ENCODE results near the gene C19orf85.

Gene C19orf85

DNA sequence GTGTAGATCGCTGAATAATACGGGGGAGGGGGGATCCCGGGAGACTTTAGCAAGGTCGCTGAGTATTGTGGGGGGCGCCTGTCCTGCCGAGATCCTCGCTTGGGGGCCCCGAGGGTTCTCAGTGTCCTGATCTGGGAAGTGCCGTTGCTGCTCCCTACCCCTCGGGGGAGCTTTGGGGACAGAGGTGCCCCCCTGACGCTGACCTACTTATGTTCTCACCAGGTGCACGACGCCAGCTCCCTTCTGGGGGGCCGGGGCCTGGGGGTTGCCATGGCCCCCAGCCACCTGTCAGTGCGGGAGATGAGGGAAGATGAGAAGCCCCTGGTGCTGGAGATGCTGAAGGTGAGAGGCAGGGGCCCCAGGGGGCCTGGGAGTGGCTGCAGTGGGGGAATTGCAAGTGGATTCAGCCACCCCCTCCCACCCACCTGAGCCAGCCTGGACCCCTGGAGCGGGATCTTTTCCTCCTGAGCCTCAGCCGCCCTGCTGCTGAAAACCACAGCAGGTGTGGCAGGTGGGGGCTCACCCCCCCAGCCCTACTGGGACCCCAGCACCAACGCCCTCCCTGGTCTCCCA is 21.0 kb upstream of the C19orf85 start:
- TF ChIP-seq CREB1 (IDR thresholded peaks at IDR 0.05; ENCODE audit: low read depth), result no peak

DNA sequence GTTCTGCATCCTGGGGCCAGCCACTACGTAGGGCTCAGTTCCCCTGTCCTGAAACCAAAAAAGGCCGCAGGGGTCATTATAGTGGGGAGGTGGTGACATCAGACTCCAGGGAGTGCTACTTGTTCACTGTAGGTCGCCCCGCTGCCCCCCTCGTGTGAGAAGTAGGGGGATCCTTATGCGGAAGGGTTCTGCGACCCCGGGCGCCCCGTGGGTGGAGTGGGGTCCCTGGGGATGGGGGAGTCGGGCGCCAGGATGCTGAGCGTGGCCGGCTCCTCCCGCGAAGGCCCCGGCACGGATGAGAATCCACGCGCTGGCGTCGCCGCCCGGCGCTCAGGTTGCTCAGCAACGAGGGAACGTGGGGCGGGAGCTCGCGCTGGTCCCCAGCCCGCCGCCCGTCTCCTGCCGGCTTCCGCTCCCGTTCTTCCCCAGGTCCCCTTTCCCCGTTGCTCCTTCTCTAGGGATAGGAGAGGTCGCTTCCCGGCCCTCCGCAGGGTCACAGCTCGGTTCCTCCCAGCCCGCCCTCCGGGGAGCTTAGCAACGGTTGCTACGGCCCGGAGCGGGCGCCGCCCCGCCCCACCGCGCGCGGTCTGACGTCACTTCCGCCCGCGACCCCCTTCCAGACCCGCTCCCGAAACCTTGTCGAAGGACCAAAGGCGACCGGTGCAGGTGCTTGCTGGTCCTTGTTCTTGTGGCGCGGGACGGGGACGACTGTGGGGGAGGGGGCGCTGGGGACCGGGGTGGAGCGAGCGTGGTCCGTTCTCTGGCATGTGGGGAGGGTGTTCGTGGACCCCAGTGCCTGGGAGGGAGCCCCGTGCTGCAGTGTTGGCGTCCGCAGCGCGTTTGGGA is 20.3 kb upstream of the C19orf85 start, which contains the start of gene NAT14:
TSS of gene NAT14 (plus strand) at position 596 of the 846 bp plus-strand sequence. CDS start 521 bp downstream, outside the sequence.
- TF ChIP-seq ZBTB7A (IDR thresholded peaks at IDR 0.05; ENCODE audit: low read depth) (peak; percentile 89), CREB1 (IDR thresholded peaks at IDR 0.05; ENCODE audit: low read depth) (peak; percentile 73; the same call in 1 of the 2 replicates)
- TF ChIP-seq, protein P1, sequence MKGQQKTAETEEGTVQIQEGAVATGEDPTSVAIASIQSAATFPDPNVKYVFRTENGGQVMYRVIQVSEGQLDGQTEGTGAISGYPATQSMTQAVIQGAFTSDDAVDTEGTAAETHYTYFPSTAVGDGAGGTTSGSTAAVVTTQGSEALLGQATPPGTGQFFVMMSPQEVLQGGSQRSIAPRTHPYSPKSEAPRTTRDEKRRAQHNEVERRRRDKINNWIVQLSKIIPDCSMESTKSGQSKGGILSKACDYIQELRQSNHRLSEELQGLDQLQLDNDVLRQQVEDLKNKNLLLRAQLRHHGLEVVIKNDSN (IDR thresholded peaks at IDR 0.05), result no peak

DNA sequence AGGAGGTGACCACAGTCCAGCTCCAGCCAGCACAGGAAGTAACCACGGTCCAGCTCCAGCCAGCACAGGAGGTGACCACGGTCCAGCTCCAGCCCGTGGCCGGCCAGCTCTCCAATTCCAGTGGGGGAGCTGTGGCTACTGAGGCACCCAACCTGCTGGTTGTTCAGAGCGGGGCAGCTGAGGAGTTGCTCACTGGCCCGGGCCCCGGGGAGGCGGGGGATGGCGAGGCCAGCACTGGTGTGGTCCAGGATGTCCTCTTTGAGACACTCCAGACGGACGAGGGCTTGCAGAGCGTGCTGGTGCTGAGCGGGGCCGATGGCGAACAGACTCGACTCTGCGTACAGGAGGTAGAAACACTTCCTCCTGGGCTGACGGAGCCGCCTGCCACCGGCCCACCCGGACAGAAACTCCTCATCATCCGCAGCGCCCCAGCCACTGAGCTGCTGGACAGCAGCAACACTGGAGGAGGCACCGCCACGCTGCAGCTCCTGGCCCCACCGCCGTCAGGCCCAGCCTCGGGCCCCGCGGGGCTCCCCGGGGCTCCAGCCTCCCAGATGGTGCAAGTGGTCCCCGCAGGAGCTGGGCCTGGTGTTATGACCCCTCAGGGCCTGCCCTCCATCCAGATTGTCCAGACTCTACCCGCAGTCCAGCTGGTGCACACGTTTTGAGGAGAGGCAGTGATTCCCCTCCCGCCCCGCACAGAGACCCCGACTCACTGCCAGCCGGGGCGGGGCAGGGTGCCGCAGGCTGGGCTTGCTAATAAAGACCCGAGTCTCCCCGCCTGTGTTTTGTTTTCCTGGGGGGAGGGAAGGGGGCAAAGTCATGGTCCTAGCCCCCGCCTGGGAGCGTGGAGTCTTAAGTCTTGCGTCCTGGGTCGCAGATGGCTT is 19.4 kb upstream of the C19orf85 start:
- TF ChIP-seq, protein P2, sequence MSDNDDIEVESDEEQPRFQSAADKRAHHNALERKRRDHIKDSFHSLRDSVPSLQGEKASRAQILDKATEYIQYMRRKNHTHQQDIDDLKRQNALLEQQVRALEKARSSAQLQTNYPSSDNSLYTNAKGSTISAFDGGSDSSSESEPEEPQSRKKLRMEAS (IDR thresholded peaks at IDR 0.05), result no peak
- TF ChIP-seq CEBPB (IDR thresholded peaks at IDR 0.05), result no peak
- no peak for TF ChIP-seq ZBTB7A (IDR thresholded peaks at IDR 0.05; ENCODE audit: low read depth)
- TF ChIP-seq CREB1 (IDR thresholded peaks at IDR 0.05; ENCODE audit: low read depth), result no peak
- TF ChIP-seq YY1 (IDR thresholded peaks at IDR 0.05; ENCODE audit: low read depth), result no peak
- TF ChIP-seq EGR1 (IDR thresholded peaks at IDR 0.05), result no peak
- TF ChIP-seq, protein P3, sequence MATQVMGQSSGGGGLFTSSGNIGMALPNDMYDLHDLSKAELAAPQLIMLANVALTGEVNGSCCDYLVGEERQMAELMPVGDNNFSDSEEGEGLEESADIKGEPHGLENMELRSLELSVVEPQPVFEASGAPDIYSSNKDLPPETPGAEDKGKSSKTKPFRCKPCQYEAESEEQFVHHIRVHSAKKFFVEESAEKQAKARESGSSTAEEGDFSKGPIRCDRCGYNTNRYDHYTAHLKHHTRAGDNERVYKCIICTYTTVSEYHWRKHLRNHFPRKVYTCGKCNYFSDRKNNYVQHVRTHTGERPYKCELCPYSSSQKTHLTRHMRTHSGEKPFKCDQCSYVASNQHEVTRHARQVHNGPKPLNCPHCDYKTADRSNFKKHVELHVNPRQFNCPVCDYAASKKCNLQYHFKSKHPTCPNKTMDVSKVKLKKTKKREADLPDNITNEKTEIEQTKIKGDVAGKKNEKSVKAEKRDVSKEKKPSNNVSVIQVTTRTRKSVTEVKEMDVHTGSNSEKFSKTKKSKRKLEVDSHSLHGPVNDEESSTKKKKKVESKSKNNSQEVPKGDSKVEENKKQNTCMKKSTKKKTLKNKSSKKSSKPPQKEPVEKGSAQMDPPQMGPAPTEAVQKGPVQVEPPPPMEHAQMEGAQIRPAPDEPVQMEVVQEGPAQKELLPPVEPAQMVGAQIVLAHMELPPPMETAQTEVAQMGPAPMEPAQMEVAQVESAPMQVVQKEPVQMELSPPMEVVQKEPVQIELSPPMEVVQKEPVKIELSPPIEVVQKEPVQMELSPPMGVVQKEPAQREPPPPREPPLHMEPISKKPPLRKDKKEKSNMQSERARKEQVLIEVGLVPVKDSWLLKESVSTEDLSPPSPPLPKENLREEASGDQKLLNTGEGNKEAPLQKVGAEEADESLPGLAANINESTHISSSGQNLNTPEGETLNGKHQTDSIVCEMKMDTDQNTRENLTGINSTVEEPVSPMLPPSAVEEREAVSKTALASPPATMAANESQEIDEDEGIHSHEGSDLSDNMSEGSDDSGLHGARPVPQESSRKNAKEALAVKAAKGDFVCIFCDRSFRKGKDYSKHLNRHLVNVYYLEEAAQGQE (IDR thresholded peaks at IDR 0.05; ENCODE audit: low read depth), result 0 out of 2 replicates have a peak, but pooled peaks have one; percentile 13
- no peak for TF ChIP-seq EP300 (IDR thresholded peaks at IDR 0.05; ENCODE audit: borderline replicate concordance)

DNA sequence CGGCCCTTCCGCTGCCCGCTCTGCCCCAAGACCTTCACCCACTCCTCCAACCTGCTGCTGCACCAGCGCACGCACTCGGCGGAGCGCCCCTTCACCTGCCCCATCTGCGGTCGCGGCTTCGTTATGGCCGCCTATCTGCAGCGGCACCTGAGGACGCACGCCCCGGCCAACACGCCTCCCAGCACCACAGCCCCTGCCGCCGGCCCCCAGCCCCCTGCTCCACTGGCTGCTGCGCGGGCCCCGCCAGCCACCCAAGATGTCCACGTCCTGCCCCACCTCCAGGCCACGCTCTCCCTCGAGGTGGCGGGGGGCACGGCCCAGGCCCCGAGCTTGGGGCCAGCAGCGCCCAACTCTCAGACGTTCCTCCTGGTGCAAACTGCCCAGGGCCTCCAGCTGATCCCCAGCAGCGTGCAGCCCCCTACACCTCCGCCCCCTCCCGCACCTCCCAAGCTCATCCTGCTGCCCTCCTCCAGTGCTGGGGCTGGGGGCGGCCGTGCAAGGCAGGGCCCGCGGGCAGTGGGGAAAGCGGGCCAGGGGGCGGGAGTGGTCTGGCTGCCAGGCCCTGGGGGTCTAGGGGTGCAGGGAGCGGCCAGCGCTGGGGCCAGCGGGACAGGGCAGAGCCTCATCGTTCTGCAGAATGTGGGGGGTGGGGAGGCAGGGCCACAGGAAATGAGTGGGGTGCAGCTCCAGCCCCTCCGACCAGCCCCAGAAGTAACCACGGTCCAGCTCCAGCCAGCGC is 18.6 kb upstream of the C19orf85 start:
- no peak for TF ChIP-seq CEBPB (IDR thresholded peaks at IDR 0.05)
- TF ChIP-seq, protein P1 (IDR thresholded peaks at IDR 0.05), result no peak
- TF ChIP-seq FOXM1 (IDR thresholded peaks at IDR 0.05; ENCODE audit: borderline replicate concordance, low read depth), result no peak
- TF ChIP-seq, protein P2 (IDR thresholded peaks at IDR 0.05), result no peak
- TF ChIP-seq TCF12 (IDR thresholded peaks at IDR 0.05; ENCODE audit: low read depth), result no peak

DNA sequence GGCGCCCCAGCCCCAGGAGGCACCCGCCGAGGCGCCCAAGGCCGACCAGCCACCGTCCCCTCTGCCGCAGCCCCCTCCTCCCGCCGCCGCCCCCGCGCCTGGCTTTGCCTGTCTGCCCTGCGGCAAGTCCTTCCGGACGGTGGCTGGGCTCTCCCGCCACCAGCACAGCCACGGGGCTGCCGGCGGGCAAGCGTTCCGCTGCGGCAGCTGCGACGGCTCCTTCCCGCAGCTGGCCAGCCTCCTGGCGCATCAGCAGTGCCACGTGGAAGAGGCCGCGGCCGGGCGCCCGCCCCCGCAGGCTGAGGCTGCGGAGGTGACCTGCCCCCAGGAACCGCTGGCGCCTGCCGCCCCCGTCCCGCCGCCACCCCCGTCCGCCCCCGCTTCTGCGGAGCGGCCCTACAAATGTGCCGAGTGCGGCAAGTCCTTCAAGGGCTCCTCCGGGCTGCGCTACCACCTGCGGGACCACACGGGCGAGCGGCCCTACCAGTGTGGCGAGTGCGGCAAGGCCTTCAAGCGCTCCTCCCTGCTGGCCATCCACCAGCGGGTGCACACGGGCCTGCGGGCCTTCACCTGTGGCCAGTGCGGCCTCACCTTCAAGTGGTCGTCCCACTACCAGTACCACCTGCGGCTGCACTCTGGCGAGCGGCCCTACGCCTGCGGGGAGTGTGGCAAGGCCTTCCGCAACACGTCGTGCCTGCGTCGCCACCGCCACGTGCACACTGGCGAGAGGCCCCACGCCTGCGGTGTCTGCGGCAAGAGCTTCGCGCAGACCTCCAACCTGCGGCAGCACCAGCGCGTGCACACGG is 17.8 kb upstream of the C19orf85 start:
- TF ChIP-seq FOXM1 (IDR thresholded peaks at IDR 0.05; ENCODE audit: borderline replicate concordance, low read depth), result no peak
- no peak for TF ChIP-seq TEAD4 (IDR thresholded peaks at IDR 0.05)
- TF ChIP-seq TCF12 (IDR thresholded peaks at IDR 0.05; ENCODE audit: low read depth), result no peak
- TF ChIP-seq, protein P1 (IDR thresholded peaks at IDR 0.05), result no peak
- no peak for TF ChIP-seq EP300 (IDR thresholded peaks at IDR 0.05; ENCODE audit: borderline replicate concordance)
- TF ChIP-seq CEBPB (IDR thresholded peaks at IDR 0.05), result no peak
- no peak for TF ChIP-seq YY1 (IDR thresholded peaks at IDR 0.05; ENCODE audit: low read depth)
- TF ChIP-seq CREB1 (IDR thresholded peaks at IDR 0.05; ENCODE audit: low read depth), result no peak
- TF ChIP-seq TAF1 (IDR thresholded peaks at IDR 0.05; ENCODE audit: low read depth), result no peak
- no peak for TF ChIP-seq ZBTB7A (IDR thresholded peaks at IDR 0.05; ENCODE audit: low read depth)
- TF ChIP-seq, protein P3 (IDR thresholded peaks at IDR 0.05; ENCODE audit: low read depth), result no peak
- TF ChIP-seq, protein P2 (IDR thresholded peaks at IDR 0.05), result no peak
- no peak for TF ChIP-seq RAD21 (IDR thresholded peaks at IDR 0.05; ENCODE audit: low read depth)
- TF ChIP-seq NFIC (IDR thresholded peaks at IDR 0.05), result no peak
- TF ChIP-seq EGR1 (IDR thresholded peaks at IDR 0.05), result no peak
